ENCODE data around the gene ITFG1.

DNA sequence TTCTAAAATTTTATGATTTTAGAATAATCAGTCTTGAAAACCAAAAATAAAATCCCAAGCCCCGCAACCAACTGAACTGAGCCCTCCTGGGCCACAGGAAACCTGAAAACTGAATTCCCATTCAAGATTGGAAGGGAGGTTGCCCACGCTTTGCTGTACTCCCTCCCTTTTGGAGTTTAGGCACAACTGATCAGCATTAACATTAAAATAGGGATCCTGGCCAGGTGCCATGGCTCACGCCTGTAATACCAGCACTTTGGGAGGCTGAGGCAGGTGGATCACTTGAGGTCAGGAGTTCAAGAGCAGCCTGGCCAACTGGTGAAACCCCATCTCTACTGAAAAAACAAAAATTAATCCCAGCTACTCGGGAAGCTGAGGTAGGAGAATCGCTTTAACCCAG, 264.4 kb downstream of the ITFG1 start:
- no peak for TF ChIP-seq POLR2A (IDR thresholded peaks at IDR 0.05)
- TF ChIP-seq, protein P1, sequence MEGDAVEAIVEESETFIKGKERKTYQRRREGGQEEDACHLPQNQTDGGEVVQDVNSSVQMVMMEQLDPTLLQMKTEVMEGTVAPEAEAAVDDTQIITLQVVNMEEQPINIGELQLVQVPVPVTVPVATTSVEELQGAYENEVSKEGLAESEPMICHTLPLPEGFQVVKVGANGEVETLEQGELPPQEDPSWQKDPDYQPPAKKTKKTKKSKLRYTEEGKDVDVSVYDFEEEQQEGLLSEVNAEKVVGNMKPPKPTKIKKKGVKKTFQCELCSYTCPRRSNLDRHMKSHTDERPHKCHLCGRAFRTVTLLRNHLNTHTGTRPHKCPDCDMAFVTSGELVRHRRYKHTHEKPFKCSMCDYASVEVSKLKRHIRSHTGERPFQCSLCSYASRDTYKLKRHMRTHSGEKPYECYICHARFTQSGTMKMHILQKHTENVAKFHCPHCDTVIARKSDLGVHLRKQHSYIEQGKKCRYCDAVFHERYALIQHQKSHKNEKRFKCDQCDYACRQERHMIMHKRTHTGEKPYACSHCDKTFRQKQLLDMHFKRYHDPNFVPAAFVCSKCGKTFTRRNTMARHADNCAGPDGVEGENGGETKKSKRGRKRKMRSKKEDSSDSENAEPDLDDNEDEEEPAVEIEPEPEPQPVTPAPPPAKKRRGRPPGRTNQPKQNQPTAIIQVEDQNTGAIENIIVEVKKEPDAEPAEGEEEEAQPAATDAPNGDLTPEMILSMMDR (IDR thresholded peaks at IDR 0.05) = no peak

Data from breast epithelium (tissue), 3 donors.